Lower lobe of right lung (tissue), 2 donors: ENCODE data around the gene SZRD1. TPM values are rescaled to one million over a fixed set of nuclear protein-coding genes. Genes with fewer than 3 reads are reported as not detected.

ENCODE experiments used
- ATAC-seq, 2 donors: fragments of 200-7000 bp; cut with Tn5 transposase; one replicate each; pipeline ENCODE4 v1.9.1; 2020 to 2022; ENCODE audit warnings: mild to moderate bottlenecking in 2 of 2, moderate library complexity in 2 of 2
- DNase-seq: peaks from one replicate; pipeline ENCODE4 v3.0.0-alpha.2; 2020
- H3K27ac ChIP-seq: fragments of 200-600 bp; one replicate; pipeline ENCODE4 v1.8.0; 2022
- H3K27me3 ChIP-seq: fragments of 200-600 bp; one replicate; pipeline ENCODE4 v1.8.0; 2022; ENCODE audit warnings: low read depth
- H3K36me3 ChIP-seq: fragments of 200-600 bp; one replicate; pipeline ENCODE4 v1.8.0; 2022; ENCODE audit warnings: mild to moderate bottlenecking
- H3K4me1 ChIP-seq: fragments of 200-600 bp; one replicate; pipeline ENCODE4 v1.8.0; 2022
- H3K4me3 ChIP-seq: fragments of 200-600 bp; one replicate; pipeline ENCODE4 v1.8.0; 2022; ENCODE audit warnings: mild to moderate bottlenecking
- H3K9me3 ChIP-seq: fragments of 200-600 bp; one replicate; pipeline ENCODE4 v1.8.0; 2022
- CTCF ChIP-seq: fragments of 200-600 bp; IDR thresholded peaks from one replicate; pipeline ENCODE4 v1.8.0; 2022; ENCODE audit warnings: antibody characterized with exemption, mild to moderate bottlenecking
- intact Hi-C: fragments of 100-400 bp; cut with DNase I; formaldehyde crosslinking; loops from one replicate; pipeline ENCODE4 v1.11.0; 2022
- total RNA-seq: library from RNA; stranded (reverse); fragmentation: NEBNext Ultra II Directional; extraction: Animal tissue kit (Norgen Biotek cat#: 25700); gene quantifications from one replicate; pipeline ENCODE4 v1.2.1, GENCODE V29; 2021
- donor health status: DM: no; HTN: yes; CAD: no; lungs with severe emphysema.

Gene SZRD1
- total RNA-seq, 1 donor from 2014 or later = 111 TPM

- Histone ChIP-seq H3K4me1 (no peaks in the 10 kb centered on the region), H3K9me3 (no peaks in the 10 kb centered on the region), H3K36me3 (no peaks in the 10 kb centered on the region), H3K27ac (no peak overlapping the region), H3K4me3 (no peak overlapping the region), H3K27me3 (no peaks in the 10 kb centered on the region)
- intact Hi-C loops = no loop called here
- ATAC-seq (no peak), DNase-seq (no peak)
- no peak for TF ChIP-seq CTCF
These were observed 55.0 kb downstream of the SZRD1 start for GRCh38 chr1:16422041-16422440.

- no peak for TF ChIP-seq CTCF
- Histone ChIP-seq H3K27ac (no peak overlapping the region), H3K9me3 (no peaks in the 10 kb centered on the region), H3K27me3 (no peaks in the 10 kb centered on the region), H3K4me3 (no peak overlapping the region), H3K4me1 (no peaks in the 10 kb centered on the region), H3K36me3 (no peaks in the 10 kb centered on the region)
- no peak for ATAC-seq
- intact Hi-C loops = no loop called here
- DNase-seq = no peak
These were observed 58.3 kb downstream of the SZRD1 start for GRCh38 chr1:16425125-16426025.

- Histone ChIP-seq H3K4me1 (peaks cover 8% of the 10 kb centered on the region), H3K9me3 (no peaks in the 10 kb centered on the region), H3K4me3 (no peak overlapping the region), H3K27ac (no peak overlapping the region), H3K36me3 (no peaks in the 10 kb centered on the region), H3K27me3 (no peaks in the 10 kb centered on the region)
- no peak for ATAC-seq
- intact Hi-C loops = no loop called here
- no peak for TF ChIP-seq CTCF
- DNase-seq = no peak
These were observed 63.6 kb downstream of the SZRD1 start for GRCh38 chr1:16430606-16431005.

GRCh38 chr1:16433030-16433429, 66.0 kb downstream of the SZRD1 start:
- no peak for TF ChIP-seq CTCF

GRCh38 chr1:16434007-16434406, 67.0 kb downstream of the SZRD1 start:
- H3K27ac ChIP-seq = no peak overlapping the region
- no peaks in the 10 kb centered on the region for H3K9me3 ChIP-seq
- TF ChIP-seq CTCF = no peak
- intact Hi-C loops = no loop called here
- no peaks in the 10 kb centered on the region for H3K36me3 ChIP-seq
- ATAC-seq = no peak
- H3K4me1 ChIP-seq = peaks cover 8% of the 10 kb centered on the region
- H3K4me3 ChIP-seq = no peak overlapping the region
- no peaks in the 10 kb centered on the region for H3K27me3 ChIP-seq
- DNase-seq = no peak

More at GRCh38 chr1:16433030-16433429, 66.0 kb downstream of the SZRD1 start:
- Histone ChIP-seq H3K4me3 (no peak overlapping the region), H3K4me1 (peaks cover 8% of the 10 kb centered on the region), H3K27ac (no peak overlapping the region), H3K9me3 (no peaks in the 10 kb centered on the region), H3K36me3 (no peaks in the 10 kb centered on the region), H3K27me3 (no peaks in the 10 kb centered on the region)
- no peak for DNase-seq
- intact Hi-C loops = no loop called here
- ATAC-seq = peak in 1 of 2 donors; percentile 38
